ENCODE results near the gene PPFIA2. TPM values are rescaled to one million over a fixed set of nuclear protein-coding genes. Genes with fewer than 3 reads are reported as not detected.

The PPFIA2 gene
- total RNA-seq, 4 donors from 2014 or later, result 2.0 to 6.6 (median 3.2) TPM; not detected in 1

DNA sequence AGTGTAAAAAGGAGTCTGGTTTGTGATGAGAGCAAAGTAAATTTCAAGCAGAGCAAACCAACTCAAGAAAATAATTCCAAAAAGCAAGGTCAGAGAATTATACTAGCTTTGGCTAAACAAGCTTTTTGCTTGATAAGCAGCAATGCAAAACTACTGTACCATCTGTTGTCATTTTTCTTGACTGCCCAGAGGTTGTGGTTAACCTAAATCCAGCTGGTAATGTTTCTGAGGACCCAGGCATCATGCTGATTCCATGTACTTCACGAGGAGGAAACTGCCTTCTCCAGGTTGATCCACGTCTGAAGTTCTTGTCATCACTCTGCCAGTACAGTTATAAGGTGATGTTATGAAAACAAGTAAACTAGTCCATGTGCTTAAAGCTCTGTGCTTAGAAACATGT lies 496.1 kb downstream of the PPFIA2 start:
- TF ChIP-seq, protein P1, sequence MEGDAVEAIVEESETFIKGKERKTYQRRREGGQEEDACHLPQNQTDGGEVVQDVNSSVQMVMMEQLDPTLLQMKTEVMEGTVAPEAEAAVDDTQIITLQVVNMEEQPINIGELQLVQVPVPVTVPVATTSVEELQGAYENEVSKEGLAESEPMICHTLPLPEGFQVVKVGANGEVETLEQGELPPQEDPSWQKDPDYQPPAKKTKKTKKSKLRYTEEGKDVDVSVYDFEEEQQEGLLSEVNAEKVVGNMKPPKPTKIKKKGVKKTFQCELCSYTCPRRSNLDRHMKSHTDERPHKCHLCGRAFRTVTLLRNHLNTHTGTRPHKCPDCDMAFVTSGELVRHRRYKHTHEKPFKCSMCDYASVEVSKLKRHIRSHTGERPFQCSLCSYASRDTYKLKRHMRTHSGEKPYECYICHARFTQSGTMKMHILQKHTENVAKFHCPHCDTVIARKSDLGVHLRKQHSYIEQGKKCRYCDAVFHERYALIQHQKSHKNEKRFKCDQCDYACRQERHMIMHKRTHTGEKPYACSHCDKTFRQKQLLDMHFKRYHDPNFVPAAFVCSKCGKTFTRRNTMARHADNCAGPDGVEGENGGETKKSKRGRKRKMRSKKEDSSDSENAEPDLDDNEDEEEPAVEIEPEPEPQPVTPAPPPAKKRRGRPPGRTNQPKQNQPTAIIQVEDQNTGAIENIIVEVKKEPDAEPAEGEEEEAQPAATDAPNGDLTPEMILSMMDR (IDR thresholded peaks at IDR 0.05), result no peak
- TF ChIP-seq POLR2A (IDR thresholded peaks at IDR 0.05), result no peak
- no peaks in the 10 kb centered on the region for H3K4me1 ChIP-seq
- no peaks in the 10 kb centered on the region for H3K27me3 ChIP-seq
- no peaks in the 10 kb centered on the region for H3K36me3 ChIP-seq
- H3K9me3 ChIP-seq, result no peaks in the 10 kb centered on the region
- H3K27ac ChIP-seq, result no peak overlapping the region
- H3K4me3 ChIP-seq, result no peak overlapping the region
- DNase-seq, result no peak

DNA sequence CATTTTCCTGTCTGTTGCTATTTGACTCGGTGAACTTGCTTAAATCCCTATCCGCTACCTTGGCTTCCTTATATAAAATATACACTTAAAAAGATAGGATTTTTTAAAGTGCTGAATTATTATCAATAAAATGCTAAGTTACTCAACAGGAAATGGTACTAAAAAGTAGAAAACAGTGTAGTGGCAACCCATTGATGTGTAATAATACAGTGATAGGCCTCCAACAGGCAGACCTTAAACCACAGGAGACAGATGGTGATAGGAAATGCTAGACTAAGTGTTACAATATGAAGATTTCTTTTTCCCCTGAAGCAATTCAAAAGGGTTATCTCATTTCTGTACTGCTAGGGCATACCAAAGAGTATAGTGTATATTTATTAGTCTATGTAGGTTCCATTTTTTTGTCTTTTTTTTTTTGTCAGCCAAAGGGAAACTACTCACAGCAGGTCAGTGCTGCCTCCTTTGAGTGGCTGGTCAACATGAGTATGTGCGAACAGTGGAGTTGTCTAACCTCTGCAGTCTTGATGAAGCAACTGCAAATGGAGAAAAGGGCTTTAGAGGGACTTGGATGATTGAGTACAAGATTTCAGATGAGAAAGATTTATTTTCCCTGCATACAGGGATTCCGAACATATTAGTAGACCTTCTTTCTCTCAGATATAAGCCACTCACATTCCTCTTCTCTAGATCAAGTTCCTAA lies 497.5 kb downstream of the PPFIA2 start:
- Histone ChIP-seq H3K36me3 (no peaks in the 10 kb centered on the region), H3K27me3 (no peaks in the 10 kb centered on the region), H3K4me1 (no peaks in the 10 kb centered on the region), H3K27ac (no peak overlapping the region), H3K9me3 (no peaks in the 10 kb centered on the region), H3K4me3 (no peak overlapping the region)
- TF ChIP-seq, protein P1 (IDR thresholded peaks at IDR 0.05), result no peak
- no peak for TF ChIP-seq POLR2A (IDR thresholded peaks at IDR 0.05)
- no peak for DNase-seq

DNA sequence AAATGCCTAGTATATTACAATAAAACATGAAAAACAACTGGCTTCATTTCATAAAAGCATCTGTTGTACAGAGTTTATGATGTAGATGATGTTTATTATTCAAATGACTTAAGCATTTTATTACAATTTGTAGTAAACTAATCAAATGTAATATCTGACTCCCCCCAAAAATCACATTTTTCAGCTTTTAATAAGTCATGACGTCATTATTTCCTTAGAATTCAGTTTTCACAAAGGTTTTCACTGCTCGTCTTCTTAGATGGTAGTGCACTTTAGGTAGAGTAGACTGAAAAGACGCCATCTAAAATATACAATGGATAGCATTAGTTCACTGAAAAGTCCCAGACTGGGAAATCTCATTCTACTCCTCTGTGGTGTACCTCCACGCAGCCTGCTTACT lies 499.8 kb downstream of the PPFIA2 start:
- Histone ChIP-seq H3K27ac (no peak overlapping the region), H3K36me3 (no peaks in the 10 kb centered on the region), H3K4me3 (no peak overlapping the region), H3K4me1 (no peaks in the 10 kb centered on the region), H3K9me3 (no peaks in the 10 kb centered on the region), H3K27me3 (no peaks in the 10 kb centered on the region)
- TF ChIP-seq, protein P1 (IDR thresholded peaks at IDR 0.05), result no peak
- no peak for TF ChIP-seq POLR2A (IDR thresholded peaks at IDR 0.05)
- no peak for DNase-seq

DNA sequence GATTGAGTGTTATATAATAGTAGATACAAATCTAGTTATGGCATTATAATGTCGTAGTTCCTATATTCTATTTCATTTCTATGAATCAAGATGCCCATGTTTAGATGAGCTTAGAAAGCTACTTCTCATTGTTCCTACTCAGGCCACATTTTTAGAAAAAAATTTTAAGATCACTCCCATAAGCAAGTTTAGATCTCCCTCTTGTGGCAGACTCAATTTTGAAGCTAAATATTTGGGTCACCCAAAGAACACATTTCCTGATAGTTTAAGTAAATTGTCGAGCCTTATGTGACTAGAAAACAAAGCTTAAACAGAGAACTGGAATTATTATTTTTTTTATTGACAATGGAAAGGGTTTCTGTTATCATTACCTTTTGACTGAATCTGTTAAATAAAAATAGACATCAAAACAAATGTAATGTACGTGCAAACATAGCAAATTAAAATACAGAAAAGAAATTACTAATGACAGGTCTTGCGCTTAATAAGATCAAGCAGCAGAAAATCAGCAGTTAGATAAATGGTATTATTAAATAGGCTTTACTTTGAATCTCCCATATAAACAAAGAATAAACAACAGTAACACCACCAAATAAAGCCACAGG lies 501.1 kb downstream of the PPFIA2 start:
- H3K27ac ChIP-seq, result no peak overlapping the region
- no peak for DNase-seq
- no peaks in the 10 kb centered on the region for H3K36me3 ChIP-seq

DNA sequence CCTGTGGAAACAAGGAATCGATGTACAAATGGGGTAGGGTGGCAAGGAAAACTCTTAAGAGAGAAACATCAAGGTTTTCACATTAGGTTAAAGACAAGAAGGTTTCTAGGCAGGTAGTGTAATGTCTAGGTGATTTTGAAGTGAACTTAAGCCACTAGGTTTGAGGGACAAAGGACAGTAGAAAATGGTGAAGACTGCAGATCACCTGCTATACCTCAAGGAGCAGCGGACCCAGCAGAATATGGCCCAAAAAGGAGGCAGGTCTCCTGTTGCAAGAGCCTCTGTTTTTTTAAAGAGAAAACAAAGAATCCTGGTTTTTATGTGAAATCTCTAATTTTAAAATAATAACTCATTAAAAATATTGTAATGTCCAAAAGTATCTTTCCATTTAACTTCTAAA lies 503.2 kb downstream of the PPFIA2 start:
- H3K9me3 ChIP-seq, result no peaks in the 10 kb centered on the region
- no peak for TF ChIP-seq POLR2A (IDR thresholded peaks at IDR 0.05)
- TF ChIP-seq, protein P1 (IDR thresholded peaks at IDR 0.05), result no peak
- no peaks in the 10 kb centered on the region for H3K4me1 ChIP-seq
- DNase-seq, result no peak
- no peak overlapping the region for H3K27ac ChIP-seq
- no peaks in the 10 kb centered on the region for H3K36me3 ChIP-seq
- H3K27me3 ChIP-seq, result no peaks in the 10 kb centered on the region
- H3K4me3 ChIP-seq, result no peak overlapping the region

More for the DNA sequence above, 501.1 kb downstream of the PPFIA2 start:
- H3K9me3 ChIP-seq, result no peaks in the 10 kb centered on the region
- no peaks in the 10 kb centered on the region for H3K27me3 ChIP-seq
- H3K4me1 ChIP-seq, result no peaks in the 10 kb centered on the region
- H3K4me3 ChIP-seq, result no peak overlapping the region
- TF ChIP-seq, protein P1 (IDR thresholded peaks at IDR 0.05), result peak in 3 of 6 experiments; percentile 37 to 49 (median 43)
- TF ChIP-seq POLR2A (IDR thresholded peaks at IDR 0.05), result no peak

Measured in Peyer's patch (tissue), 4 donors.